Suprapubic skin (tissue), 4 donors: ENCODE measurements around the gene RAB20. TPM values are rescaled to one million over a fixed set of nuclear protein-coding genes. Genes with fewer than 3 reads are reported as not detected.

Source experiments
- DNase-seq, 2 donors: peaks; one replicate each; pipeline ENCODE4 v3.0.0-alpha.2; 2019; ENCODE audit warnings: low spot score in 2 of 2
- H3K27ac ChIP-seq: fragments of 200-600 bp; sonication (generic); one replicate; pipeline ENCODE4 v1.5.1; 2019
- H3K27me3 ChIP-seq: fragments of 200-600 bp; sonication (generic); one replicate; pipeline ENCODE4 v1.5.1; 2019
- H3K36me3 ChIP-seq: fragments of 200-600 bp; sonication (generic); one replicate; pipeline ENCODE4 v1.5.1; 2019
- H3K4me1 ChIP-seq: fragments of 200-600 bp; sonication (generic); one replicate; pipeline ENCODE4 v1.5.1; 2019
- H3K4me3 ChIP-seq: fragments of 200-600 bp; sonication (generic); one replicate; pipeline ENCODE4 v1.5.1; 2019; ENCODE audit warnings: mild to moderate bottlenecking
- H3K9me3 ChIP-seq: fragments of 200-600 bp; sonication (generic); one replicate; pipeline ENCODE4 v1.5.1; 2019
- CTCF ChIP-seq, 2 donors: fragments of 200-600 bp in 1 of 2; fragments of 450-650 bp in 1 of 2; sonication (generic) in 1 of 2; IDR thresholded peaks; one replicate each; pipeline ENCODE4 v1.5.1; 2016 to 2019; ENCODE audit warnings: antibody characterized with exemption in 2 of 2, mild to moderate bottlenecking in 1 of 2, moderate library complexity in 1 of 2
- EP300 ChIP-seq: sonication (generic); formaldehyde crosslinking; IDR thresholded peaks from one replicate; pipeline ENCODE4 v1.6.1; 2017; ENCODE audit warnings: antibody characterized with exemption
- POLR2A ChIP-seq, 2 donors: fragments of 450-650 bp; IDR thresholded peaks; one replicate each; pipeline ENCODE4 v1.6.1; 2017; ENCODE audit warnings: antibody characterized with exemption in 2 of 2, mild to moderate bottlenecking in 2 of 2, moderate library complexity in 2 of 2
- POLR2AphosphoS5 ChIP-seq, 3 donors: sonication (generic); formaldehyde crosslinking; IDR thresholded peaks; one replicate each; pipeline ENCODE4 v1.6.1; 2017; ENCODE audit warnings: antibody characterized with exemption in 3 of 3
- WGBS: methylation state at CpG from one replicate; pipeline ENCODE4 v1.1.5; 2018; 5-methylcytosine and 5-hydroxymethylcytosine counted together
- total RNA-seq, 4 donors: library from RNA; depleted of rRNA; stranded (reverse); fragments of >200 nt; gene quantifications; one replicate each; pipeline ENCODE4 v1.1.0, GENCODE V29; 2016

The RAB20 gene
- total RNA-seq, 4 donors from 2014 or later = 2.0 to 6.7 (median 3.7) TPM

DNA sequence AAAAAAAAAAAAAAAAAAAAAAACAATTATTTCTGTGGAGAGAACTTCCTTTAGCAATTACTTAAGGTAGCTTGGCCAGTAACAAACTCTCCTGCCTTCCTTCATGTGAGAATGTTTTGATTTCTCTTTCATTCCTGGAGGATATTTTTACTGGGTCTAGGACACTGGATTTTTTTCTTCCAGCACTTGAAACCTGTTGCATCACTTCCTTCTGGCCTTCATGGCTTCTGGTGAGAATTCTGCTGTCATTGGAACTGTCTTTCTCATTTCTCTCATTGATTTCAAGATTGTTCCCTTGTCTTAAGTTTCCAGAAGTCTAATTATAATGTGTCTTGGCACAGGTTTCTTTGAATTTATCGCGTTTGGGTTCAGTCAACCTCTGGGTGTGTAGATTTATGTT is 19.3 kb upstream of the RAB20 start:
- Histone ChIP-seq H3K9me3 (no peaks in the 10 kb centered on the region), H3K4me3 (no peak overlapping the region), H3K4me1 (no peaks in the 10 kb centered on the region), H3K27ac (no peak overlapping the region), H3K36me3 (no peaks in the 10 kb centered on the region), H3K27me3 (no peaks in the 10 kb centered on the region)
- TF ChIP-seq EP300 = no peak
- TF ChIP-seq POLR2AphosphoS5 (IDR thresholded peaks at IDR 0.05) = no peak
- no peak for TF ChIP-seq POLR2A (IDR thresholded peaks at IDR 0.05)
- TF ChIP-seq CTCF (IDR thresholded peaks at IDR 0.05) = no peak
- DNase-seq = no peak
- WGBS = 49% methylated on average over 2 of the region's 2 CpGs

GRCh38 chr13:110578363-110578762 is 16.8 kb upstream of the RAB20 start:
- no peaks in the 10 kb centered on the region for H3K4me1 ChIP-seq
- 78% methylated on average over 10 of the region's 10 CpGs for WGBS
- no peak for DNase-seq
- no peak overlapping the region for H3K4me3 ChIP-seq
- no peaks in the 10 kb centered on the region for H3K9me3 ChIP-seq
- H3K27me3 ChIP-seq = peaks cover 3% of the 10 kb centered on the region
- no peak overlapping the region for H3K27ac ChIP-seq
- no peaks in the 10 kb centered on the region for H3K36me3 ChIP-seq
- TF ChIP-seq POLR2AphosphoS5 (IDR thresholded peaks at IDR 0.05) (no peak), EP300 (no peak), POLR2A (IDR thresholded peaks at IDR 0.05) (no peak), CTCF (IDR thresholded peaks at IDR 0.05) (no peak)

GRCh38 chr13:110576736-110577476 is 15.4 kb upstream of the RAB20 start:
- Histone ChIP-seq H3K27me3 (peaks cover 9% of the 10 kb centered on the region), H3K36me3 (no peaks in the 10 kb centered on the region), H3K4me3 (no peak overlapping the region), H3K9me3 (no peaks in the 10 kb centered on the region), H3K4me1 (no peaks in the 10 kb centered on the region), H3K27ac (no peak overlapping the region)
- WGBS = 88% methylated on average over 11 of the region's 11 CpGs
- TF ChIP-seq EP300 = no peak
- no peak for TF ChIP-seq CTCF (IDR thresholded peaks at IDR 0.05)
- TF ChIP-seq POLR2AphosphoS5 (IDR thresholded peaks at IDR 0.05) = no peak
- no peak for TF ChIP-seq POLR2A (IDR thresholded peaks at IDR 0.05)
- no peak for DNase-seq

DNA sequence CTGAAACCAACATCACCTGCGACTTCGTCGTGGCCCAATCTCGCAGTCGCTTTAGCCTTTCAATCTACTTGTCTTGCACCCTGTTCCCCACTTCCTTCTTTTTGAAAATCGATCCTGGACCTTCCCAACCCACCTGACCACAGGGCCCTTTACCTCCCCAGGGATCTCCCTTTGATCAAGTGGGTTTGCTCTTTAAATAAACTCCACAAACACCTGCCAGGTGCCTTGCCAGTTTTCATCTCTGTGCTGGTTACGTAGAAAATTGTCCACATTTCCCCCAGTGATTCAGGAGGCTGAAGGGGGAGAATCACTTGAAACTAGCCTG is 14.5 kb upstream of the RAB20 start:
- WGBS = 79% methylated on average over 7 of the region's 7 CpGs
- TF ChIP-seq EP300 (no peak), POLR2A (IDR thresholded peaks at IDR 0.05) (no peak), POLR2AphosphoS5 (IDR thresholded peaks at IDR 0.05) (no peak), CTCF (IDR thresholded peaks at IDR 0.05) (no peak)

GRCh38 chr13:110575322-110576069 is 14.0 kb upstream of the RAB20 start:
- TF ChIP-seq EP300 (no peak), CTCF (IDR thresholded peaks at IDR 0.05) (no peak), POLR2A (IDR thresholded peaks at IDR 0.05) (no peak), POLR2AphosphoS5 (IDR thresholded peaks at IDR 0.05) (no peak)
- H3K27ac ChIP-seq = no peak overlapping the region
- no peak overlapping the region for H3K4me3 ChIP-seq
- peaks cover 9% of the 10 kb centered on the region for H3K27me3 ChIP-seq
- no peaks in the 10 kb centered on the region for H3K4me1 ChIP-seq
- no peaks in the 10 kb centered on the region for H3K36me3 ChIP-seq
- no peak for DNase-seq
- no peaks in the 10 kb centered on the region for H3K9me3 ChIP-seq
- 54% methylated on average over 13 of the region's 15 CpGs for WGBS

More for the DNA sequence above, 14.5 kb upstream of the RAB20 start:
- H3K4me1 ChIP-seq = no peaks in the 10 kb centered on the region
- H3K27me3 ChIP-seq = peaks cover 9% of the 10 kb centered on the region
- DNase-seq = no peak
- H3K9me3 ChIP-seq = no peaks in the 10 kb centered on the region
- no peak overlapping the region for H3K4me3 ChIP-seq
- no peak overlapping the region for H3K27ac ChIP-seq
- no peaks in the 10 kb centered on the region for H3K36me3 ChIP-seq
